Epithelial cell of proximal tubule (primary cell): ENCODE results near the gene THRAP3. TPM values are rescaled to one million over a fixed set of nuclear protein-coding genes. Genes with fewer than 3 reads are reported as not detected.

Experiments
- DNase-seq: peaks from one replicate; pipeline ENCODE4 v3.0.0-alpha.2; 2011; ENCODE audit warnings: low read depth
- H3K4me3 ChIP-seq: 2 replicates; pipeline ENCODE4 v1.5.1; 2011; ENCODE audit warnings: low read depth, mild to moderate bottlenecking, low read length
- total RNA-seq: library from RNA; depleted of rRNA; stranded (reverse); fragments of >200 nt; gene quantifications from 2 replicates; pipeline ENCODE4 v1.2.3, GENCODE V29; 2015
- TF ChIP-seq, protein P1 (sequence below): conservative IDR thresholded peaks from 2 replicates; pipeline ENCODE4 v1.5.1; 2012; ENCODE audit warnings: low read depth, mild to moderate bottlenecking, low read length

THRAP3 gene
- total RNA-seq, 1 donor from 2014 or later: 62.9 TPM

DNA sequence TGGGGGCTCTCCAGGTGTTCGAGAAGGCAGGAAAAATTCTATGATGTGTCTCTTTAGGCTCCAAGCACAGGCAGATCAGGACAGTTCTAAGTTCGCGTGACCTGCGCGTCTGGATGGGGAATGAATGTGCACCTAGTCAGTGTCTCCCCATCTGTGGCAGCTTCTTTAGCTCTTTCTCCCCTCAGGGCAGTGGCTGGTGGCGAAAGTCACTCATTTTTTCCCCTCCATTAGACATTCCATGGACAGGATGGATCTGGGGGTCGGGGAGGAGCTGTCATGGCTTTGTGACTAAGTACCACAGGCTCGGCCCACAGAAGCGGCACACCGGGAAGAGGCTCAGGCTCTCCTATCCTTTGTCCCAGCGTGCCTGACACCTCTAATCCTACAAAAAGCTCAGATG, 130.2 kb downstream of the THRAP3 start:
- TF ChIP-seq, protein P1, sequence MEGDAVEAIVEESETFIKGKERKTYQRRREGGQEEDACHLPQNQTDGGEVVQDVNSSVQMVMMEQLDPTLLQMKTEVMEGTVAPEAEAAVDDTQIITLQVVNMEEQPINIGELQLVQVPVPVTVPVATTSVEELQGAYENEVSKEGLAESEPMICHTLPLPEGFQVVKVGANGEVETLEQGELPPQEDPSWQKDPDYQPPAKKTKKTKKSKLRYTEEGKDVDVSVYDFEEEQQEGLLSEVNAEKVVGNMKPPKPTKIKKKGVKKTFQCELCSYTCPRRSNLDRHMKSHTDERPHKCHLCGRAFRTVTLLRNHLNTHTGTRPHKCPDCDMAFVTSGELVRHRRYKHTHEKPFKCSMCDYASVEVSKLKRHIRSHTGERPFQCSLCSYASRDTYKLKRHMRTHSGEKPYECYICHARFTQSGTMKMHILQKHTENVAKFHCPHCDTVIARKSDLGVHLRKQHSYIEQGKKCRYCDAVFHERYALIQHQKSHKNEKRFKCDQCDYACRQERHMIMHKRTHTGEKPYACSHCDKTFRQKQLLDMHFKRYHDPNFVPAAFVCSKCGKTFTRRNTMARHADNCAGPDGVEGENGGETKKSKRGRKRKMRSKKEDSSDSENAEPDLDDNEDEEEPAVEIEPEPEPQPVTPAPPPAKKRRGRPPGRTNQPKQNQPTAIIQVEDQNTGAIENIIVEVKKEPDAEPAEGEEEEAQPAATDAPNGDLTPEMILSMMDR: no peak

More for the DNA sequence above, 130.2 kb downstream of the THRAP3 start:
- DNase-seq: no peak
- H3K4me3 ChIP-seq: no peak overlapping the region

Other genes with a start within 250 kb of the THRAP3 start
- 0.29 and 1.6 TPM in 2 replicates for gene TEKT2, start 140.3 kb upstream of the THRAP3 start, total RNA-seq
- gene ADPRS, start 135.6 kb upstream of the THRAP3 start, total RNA-seq: 91.4 and 92.2 TPM in 2 replicates
- gene COL8A2, start 99.2 kb upstream of the THRAP3 start, total RNA-seq: 0.06 and 0.65 TPM in 2 replicates
- 95.9 and 136 TPM in 2 replicates for gene TRAPPC3, start 75.0 kb upstream of the THRAP3 start, total RNA-seq
- gene MAP7D1, start 68.3 kb upstream of the THRAP3 start, total RNA-seq: 262 and 280 TPM in 2 replicates
- gene SH3D21, start 81.9 kb downstream of the THRAP3 start, total RNA-seq: 4.0 and 20.3 TPM in 2 replicates
- 179 and 259 TPM in 2 replicates for gene EVA1B, start 99.2 kb downstream of the THRAP3 start, total RNA-seq
- gene STK40, start 161.5 kb downstream of the THRAP3 start, total RNA-seq: 17.6 and 38.5 TPM in 2 replicates
- 18.2 and 52.8 TPM in 2 replicates for gene LSM10, start 173.5 kb downstream of the THRAP3 start, total RNA-seq
- 4.0 and 4.3 TPM in 2 replicates for gene OSCP1, start 226.0 kb downstream of the THRAP3 start, total RNA-seq
- gene MRPS15, start 239.9 kb downstream of the THRAP3 start, total RNA-seq: 94.7 and 256 TPM in 2 replicates